ENCODE data around the gene KAT8.
"Not testable (repeated sequence)": the region's sequence is repeated elsewhere in the genome, so short reads cannot be mapped to it uniquely, and the experiment has no call there.

Gene KAT8

DNA sequence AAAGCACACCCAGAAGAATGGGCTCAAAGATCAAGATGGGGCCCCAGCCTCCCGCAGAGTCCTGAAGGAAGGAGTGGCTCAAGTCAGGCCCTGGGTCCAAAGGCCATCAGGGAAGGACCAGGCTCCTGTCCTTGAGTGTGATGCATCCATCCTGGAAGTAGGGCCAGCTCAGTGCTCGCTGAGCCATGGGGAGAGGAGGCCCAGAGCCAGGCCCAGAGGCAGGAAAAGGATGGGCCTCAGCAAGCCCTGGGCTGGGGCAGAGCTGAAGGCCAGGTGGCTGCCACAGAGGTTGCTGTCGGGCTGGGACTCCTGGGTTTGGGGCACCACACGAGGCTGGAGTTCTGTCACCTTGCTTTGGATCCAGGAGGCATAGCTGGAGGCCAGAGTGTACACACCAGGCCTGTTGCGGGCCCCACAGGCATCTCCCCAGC lies 14.4 kb downstream of the KAT8 start:
- DNase-seq (ENCODE audit: low spot score), result no peak

GRCh38 chr16:31132303-31132979 lies 15.0 kb downstream of the KAT8 start:
- DNase-seq (ENCODE audit: low spot score), result no peak

GRCh38 chr16:31133046-31133501 lies 15.6 kb downstream of the KAT8 start:
- no peak for DNase-seq (ENCODE audit: low spot score)

DNA sequence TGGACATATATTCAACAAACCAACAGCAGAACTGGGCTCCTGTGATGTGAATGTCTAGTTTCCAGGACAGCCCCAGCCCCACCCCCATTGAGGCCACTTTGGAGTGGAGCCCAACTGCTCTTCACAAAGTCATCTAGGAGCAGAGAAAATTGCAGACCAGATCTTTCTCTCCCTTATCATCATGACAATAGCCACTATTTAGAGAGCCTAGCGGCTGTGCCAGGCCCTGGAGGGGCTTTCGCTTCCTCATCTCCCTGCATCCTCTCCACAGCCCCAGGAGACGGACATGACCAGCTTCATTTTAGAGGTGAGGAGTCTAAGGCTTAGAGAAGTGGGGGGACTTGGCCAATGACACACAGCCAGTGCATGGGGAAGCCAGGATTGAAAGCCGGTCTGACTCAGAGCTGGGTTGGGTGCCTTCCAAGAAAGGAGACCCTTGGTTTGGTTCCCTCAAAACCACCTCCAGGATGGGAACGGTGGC lies 16.7 kb downstream of the KAT8 start:
- no peak for DNase-seq (ENCODE audit: low spot score)

DNA sequence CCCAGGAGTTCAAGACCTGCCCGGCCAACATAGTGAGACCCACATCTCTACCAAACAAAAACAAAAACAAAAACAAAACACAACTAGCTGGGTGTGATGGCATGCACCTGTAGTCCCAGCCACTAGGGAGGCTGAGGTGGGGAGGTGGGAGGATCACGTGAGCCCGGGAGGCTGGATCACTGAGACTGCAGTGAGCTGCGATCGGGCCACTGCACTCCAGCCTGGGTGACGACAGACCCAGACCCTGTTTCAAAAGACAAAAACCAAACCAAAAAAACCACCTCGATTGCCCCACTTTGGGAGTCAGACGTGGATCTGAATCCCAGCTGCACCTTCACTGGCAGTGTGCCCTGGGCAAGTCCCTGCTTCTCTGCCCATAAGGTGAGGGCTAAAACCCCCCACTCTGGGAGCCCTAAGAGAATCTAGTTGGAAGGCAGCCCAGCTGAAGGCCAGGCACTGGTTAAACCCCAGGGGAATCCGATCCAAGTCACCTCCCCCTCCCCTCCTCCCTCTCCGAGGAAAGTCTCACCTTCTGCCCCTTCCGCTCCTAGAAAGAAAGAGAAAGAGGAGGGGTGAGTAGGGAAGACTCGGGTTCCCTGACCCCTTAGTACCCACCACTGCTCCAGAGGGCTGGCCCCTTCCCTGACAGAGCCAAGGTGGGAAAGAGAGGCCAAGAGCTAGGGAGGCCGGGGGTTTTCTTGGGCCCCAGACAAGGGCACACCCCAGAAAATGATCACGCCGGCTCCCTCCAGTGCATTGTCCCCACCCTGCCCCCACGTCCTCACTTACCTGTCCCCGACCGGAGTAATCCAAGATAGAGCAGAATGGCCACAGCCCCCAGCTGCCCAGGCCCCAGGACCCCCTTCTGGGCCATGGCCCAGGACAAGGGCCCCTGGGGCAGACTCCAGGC lies 17.4 kb downstream of the KAT8 start:
- DNase-seq (ENCODE audit: low spot score), result no peak

DNA sequence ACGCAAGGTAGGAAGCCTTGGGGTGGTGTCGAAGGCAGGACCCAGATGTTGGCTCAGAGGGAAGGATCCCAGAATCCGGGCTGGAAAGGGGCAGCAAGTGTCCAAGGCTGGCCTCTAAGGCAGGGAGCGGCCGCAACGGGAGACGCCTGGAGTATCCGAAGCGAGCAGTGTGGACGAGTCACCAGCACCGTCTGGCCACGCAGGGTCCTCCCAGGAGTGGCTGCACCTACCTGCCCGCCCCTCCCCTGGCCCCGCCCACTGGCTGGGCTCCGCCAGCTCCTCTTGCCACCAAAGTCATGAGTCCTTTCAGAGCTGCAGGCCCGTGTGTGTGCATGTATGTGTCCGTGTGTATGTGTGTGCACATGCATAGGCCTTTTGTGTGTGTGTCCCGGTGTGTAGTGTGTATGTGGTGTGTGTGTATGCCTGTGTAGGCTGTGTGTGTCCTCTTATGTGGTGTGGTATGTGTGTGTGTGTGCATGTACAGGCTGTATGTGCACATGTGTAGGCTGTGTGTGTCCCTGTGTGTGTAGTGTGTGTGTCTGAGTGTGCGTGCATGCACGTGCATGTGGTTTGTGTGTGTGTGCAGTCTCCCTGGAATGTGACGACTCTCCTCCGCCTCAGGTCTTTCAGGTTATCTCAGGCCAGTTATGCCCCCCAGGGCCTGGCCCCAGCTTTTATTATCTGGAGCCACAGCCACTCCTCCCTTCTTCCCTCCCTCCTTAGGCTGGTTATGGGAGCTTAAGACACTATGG lies 18.2 kb downstream of the KAT8 start, which contains the start of gene PRSS8:
TSS of gene PRSS8 (minus strand) at position 193 of the 752 bp plus-strand sequence. CDS start 229 bp downstream, outside the sequence.
- DNase-seq (ENCODE audit: low spot score), result no peak

DNA sequence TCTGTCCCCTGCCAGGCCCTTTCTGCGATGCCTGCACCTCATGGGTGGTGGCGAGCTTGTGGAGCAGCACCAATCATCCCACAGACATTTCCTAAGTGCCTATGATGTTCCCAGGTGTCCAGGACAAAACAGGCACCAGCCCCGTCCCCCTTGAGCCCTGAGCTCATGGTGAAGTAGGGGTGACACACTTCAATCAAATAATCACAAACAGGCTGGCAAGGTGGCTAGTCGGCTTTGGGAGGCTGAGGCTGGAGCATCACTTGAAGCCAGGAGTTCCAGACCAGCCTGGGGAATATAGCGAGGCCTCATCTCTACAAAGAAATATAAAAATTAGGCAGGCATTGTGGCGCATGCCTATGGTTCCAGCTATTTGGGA lies 18.8 kb downstream of the KAT8 start:
- DNase-seq (ENCODE audit: low spot score), result no peak

DNA sequence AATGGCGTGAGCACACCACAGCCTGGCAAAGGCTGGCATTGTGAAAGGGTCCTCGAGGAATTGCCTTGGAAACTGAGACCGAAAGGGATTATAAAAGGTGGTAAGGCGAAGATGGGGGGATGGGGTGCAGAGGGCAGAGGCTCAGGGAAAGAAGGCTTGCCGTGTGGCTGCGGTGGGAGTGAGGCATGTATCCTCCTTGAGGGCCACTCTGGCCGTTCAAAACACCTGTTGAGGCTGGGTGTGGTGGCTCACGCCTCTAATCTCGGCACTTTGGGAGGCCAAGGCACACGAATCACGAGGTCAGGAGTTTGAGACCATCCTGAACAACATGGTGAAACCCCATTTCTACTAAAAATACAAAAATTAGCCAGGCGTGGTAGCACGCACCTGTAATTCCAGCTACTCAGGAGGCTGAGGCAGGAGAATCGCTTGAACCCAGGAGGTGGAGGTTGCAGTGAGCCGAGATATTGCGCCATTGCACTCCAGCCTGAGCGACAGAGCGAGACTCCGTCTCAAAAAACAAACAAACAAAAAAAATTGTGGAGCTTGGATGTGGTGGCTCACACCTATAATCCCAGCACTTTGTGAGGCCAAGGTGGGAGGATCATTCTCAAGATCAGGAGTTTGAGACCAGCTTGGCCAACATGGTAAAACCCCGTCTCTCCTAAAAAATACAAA lies 19.5 kb downstream of the KAT8 start:
- not testable (repeated sequence) for DNase-seq (ENCODE audit: low spot score)

DNA sequence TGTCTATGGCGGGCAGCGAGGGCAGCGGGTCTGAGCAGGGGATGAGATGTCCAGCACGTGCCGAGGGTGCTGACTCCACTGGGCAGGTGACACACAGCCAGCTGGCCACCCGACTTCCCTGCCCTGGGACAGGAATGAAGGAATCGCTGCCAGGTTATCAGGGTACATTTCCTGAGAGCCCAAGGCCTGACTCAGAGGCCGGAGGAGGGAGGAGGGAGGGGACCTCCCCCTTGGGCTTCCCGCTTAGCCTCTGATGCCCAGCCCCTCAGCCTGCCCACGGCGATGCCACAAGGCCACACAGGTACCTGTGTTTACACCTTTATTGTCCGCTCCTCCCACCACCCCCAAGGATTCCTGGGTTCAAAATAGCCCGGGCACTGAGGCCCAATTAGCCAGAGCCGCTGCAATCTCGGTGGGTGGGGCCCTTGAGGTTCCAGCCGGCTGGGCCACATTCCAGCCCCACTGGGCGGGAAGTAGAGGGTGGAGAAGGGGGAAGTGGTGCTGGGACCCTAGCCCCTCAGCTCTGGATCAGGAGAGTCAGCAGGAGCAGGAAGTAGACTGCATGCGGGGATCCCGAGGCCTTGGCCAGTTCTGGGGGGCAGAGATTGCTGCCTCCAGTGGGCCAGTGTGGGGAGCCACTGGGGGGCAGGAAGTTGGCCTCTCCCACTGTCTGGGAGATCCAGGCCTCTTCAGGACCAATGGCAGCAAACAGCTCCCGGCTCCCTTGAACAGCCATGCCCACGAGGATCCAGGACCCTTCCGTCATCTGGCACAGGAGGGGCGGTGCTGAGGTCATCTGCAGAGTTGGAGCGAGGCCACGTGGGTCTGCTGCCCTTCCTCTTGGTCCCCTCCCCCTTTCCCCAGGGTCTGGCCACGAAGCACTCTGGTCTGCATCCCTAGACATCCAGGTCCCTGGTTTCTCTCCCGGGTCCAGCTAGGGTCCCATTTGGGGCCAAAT lies 21.4 kb downstream of the KAT8 start:
- DNase-seq (ENCODE audit: low spot score), result peak; percentile 66

GRCh38 chr16:31141071-31141469 lies 23.6 kb downstream of the KAT8 start:
- DNase-seq (ENCODE audit: low spot score), result not testable (repeated sequence)

- no peak for DNase-seq (ENCODE audit: low spot score)
Measured at GRCh38 chr16:31141489-31142108, 24.1 kb downstream of the KAT8 start.

GRCh38 chr16:31142109-31143010 lies 24.9 kb downstream of the KAT8 start:
- DNase-seq (ENCODE audit: low spot score), result peak; percentile 96

DNA sequence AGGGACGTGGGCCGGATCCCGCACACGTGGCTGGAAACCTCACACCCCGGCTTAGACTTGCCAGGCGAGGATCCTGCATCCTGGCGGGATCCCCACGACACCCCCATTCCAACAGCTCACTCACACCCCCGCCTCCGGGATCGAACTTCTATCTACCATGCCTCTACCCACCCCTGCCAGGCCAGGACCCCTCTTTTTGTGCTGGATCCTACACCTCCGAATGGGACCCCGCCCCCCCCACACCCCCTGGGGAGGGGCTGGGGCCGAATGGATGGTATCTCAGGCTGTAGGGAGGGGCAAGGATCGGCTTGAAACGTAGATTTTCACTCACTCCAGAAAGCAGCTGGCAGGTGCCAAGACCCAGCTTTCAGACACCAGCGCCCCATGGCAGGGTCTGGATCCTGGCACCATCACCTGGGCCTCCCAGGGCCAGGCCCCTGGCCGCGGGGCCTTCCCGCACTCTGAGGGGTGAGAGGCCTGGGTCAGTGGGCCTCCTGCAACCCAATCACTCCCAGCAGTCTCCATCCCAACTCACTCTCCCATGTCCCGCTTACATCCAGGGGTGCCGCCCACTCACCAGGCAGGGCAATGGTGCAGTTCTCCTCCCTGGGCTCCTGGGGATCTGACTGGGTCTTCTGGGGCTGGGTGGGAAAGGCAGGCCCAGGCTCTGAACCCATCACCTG lies 25.7 kb downstream of the KAT8 start:
- DNase-seq (ENCODE audit: low spot score), result no peak

- DNase-seq (ENCODE audit: low spot score), result no peak
Measured at GRCh38 chr16:31143694-31144148, 26.3 kb downstream of the KAT8 start.

GRCh38 chr16:31144418-31144817 lies 27.0 kb downstream of the KAT8 start:
- not testable (repeated sequence) for DNase-seq (ENCODE audit: low spot score)

GRCh38 chr16:31145398-31145990 lies 28.0 kb downstream of the KAT8 start:
- no peak for DNase-seq (ENCODE audit: low spot score)

- no peak for DNase-seq (ENCODE audit: low spot score)
Measured at GRCh38 chr16:31147574-31147973, 30.1 kb downstream of the KAT8 start.

DNA sequence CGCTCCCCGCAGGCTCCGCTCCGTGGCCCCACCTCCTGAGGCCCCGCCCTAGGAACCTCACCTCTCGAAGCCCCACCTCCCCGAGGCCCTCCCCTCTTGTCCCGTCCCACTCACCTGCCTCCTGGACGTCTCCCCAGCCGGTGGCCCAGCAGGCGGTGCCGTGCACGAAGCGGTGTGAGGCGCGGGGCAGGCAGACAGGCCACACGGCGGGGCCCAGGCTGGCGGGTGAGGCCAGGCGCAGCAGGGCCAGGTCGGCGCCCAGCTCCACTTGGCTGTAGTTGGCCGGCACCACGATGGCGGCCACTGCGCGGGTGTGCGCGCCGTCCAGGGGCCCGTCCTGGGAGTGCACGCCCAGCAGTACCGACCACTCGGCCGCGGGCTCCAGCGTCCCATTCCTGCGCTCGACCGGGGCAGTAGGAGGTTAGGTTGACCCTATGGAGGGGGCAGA lies 30.8 kb downstream of the KAT8 start:
- DNase-seq (ENCODE audit: low spot score), result no peak

All from SW480 (cell line).